ENCODE measurements around the gene IPO13.

The IPO13 gene

DNA sequence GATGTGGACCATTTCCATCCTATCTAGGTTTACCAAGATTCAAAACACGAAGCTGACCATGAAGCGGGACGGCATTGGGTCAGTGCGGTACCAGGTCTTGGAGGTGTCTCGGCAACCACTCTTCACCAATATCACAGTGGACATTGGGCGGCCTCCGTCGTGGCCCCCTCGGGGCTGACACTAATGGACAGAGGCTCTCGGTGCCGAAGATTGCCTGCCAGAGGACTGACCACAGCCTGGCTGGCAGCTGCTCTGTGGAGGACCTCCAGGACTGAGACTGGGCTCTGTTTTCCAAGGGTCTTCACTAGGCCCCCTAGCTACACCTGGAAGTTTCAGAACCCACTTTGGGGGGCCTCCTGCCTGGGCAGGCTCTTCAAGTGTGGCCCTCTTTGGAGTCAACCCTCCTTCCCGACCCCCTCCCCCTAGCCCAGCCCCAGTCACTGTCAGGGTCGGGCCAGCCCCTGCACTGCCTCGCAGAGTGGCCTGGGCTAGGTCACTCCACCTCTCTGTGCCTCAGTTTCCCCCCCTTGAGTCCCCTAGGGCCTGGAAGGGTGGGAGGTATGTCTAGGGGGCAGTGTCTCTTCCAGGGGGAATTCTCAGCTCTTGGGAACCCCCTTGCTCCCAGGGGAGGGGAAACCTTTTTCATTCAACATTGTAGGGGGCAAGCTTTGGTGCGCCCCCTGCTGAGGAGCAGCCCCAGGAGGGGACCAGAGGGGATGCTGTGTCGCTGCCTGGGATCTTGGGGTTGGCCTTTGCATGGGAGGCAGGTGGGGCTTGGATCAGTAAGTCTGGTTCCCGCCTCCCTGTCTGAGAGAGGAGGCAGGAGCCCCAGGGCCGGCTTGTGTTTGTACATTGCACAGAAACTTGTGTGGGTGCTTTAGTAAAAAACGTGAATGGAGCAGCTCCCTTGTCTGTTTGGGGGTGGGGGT, 43.8 kb downstream of the IPO13 start:
- DNase-seq (ENCODE audit: low spot score) = no peak

DNA sequence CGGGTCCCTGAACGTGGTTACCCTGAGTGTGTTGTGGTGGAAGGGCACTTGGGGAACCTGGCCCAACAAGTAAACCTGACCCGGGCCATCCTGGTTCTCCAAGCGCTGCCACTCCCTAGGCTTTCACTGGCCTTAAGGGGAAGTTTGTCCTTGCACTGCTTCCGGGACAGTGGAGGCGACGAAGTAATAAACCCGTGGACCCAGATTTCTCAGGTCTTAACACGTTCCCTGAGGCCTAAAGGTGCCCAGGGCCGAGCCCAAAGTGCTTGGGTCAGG, 44.4 kb downstream of the IPO13 start:
- no peak for DNase-seq (ENCODE audit: low spot score)

GRCh38 chr1:43991476-43992231, 44.9 kb downstream of the IPO13 start, which contains the start of gene CCDC24:
Gene CCDC24, plus strand, starts transcription at chr1:43991599. Its CDS starts 280 bp downstream, at chr1:43991879.
- DNase-seq (ENCODE audit: low spot score) = peak; percentile 88

- no peak for DNase-seq (ENCODE audit: low spot score)
Measured at GRCh38 chr1:43992232-43992995, 45.7 kb downstream of the IPO13 start.

GRCh38 chr1:43993206-43993914, 46.6 kb downstream of the IPO13 start:
- no peak for DNase-seq (ENCODE audit: low spot score)

GRCh38 chr1:43994071-43994470, 47.3 kb downstream of the IPO13 start:
- no peak for DNase-seq (ENCODE audit: low spot score)

DNA sequence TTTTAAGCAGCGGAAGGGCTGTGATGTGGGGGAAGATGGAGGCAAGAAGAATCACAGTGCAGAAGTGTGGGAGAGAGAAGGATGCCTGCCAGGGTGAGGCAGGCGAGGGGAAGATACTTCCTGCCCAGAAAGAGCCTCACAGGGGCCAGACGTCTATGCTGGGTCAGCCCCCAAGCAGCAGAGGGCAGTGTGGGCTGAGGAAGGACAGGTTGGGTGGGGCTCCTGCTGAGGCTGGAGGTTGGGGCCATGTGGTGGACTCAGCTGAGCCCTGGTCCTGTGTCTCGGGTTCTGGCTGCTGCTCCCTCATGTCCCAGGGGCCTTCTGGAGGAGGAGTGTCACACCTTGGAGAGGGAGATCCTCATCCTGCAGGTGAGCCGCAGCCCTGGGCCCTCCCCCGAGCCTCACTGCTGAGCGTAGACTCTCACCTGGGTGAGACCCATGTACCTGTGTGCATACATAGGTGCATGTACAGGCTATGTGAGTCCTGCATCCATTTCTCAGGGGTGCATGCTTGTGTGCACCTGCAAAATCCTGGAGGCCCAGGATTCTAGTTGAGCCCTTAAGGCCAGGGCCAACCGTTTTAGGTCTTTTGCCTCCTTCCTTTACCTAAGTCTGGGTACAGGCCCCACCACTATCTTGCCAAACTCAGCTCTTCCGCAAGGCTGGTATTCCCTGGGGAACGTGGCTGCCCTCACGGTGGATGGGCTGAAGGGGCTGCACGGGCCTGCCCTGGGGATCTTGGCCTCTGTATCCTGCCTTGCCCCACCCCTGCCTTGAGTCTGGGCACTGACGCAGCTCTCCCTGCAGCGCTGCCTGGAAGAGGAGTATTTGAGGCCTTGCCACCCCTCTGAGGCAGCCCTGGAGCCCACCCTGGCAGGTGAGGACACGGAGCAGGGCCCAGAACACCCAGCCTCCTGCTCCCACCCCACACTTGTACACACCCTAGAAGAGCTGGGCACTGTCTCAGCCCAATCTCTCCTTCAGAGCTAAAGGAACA, 48.3 kb downstream of the IPO13 start:
- DNase-seq (ENCODE audit: low spot score) = peak; percentile 44

GRCh38 chr1:43995984-43996732, 49.4 kb downstream of the IPO13 start:
- DNase-seq (ENCODE audit: low spot score) = no peak

GRCh38 chr1:43996733-43997115, 50.0 kb downstream of the IPO13 start:
- no peak for DNase-seq (ENCODE audit: low spot score)

GRCh38 chr1:43997295-43997999, 50.7 kb downstream of the IPO13 start:
- no peak for DNase-seq (ENCODE audit: low spot score)

DNA sequence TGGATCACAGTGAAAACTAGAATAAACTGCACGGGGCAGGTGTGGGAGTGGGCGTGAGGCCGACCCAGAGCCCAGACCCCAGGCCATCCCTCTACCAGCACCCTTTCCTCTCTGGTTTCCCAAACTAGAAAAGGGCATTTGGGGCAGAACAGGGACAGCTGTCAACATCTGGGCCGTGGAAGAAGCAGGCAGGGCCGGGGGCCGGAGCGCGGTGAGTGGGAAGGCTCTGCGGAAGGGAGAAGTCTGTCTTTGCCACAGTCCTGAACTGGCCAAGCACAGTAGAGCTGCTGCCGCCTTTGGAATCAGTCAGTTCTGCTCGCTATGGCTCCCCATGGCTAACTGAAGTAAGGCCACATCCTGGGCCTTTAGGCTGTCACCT, 51.2 kb downstream of the IPO13 start:
- no peak for DNase-seq (ENCODE audit: low spot score)

DNA sequence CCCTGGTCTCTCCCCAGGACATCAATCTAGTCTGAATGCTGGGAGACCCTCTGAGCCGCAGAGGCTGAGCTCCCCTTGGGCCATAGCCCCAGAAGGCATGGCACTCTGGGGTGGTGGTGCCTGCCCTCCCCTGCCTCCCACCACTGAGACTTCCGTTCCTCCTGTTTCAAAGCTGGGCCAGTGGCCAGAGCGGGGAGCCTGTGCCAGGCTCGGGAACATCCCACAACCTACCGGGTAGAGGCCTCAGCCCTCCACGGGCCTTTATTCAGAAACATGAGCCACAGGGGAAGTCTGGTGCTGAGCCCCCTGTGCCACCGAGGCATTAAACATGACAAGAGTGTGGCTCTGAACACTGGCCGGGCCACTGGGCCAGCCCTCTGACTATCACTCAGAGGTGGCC, 52.7 kb downstream of the IPO13 start:
- DNase-seq (ENCODE audit: low spot score) = no peak

GRCh38 chr1:44000122-44000665, 53.4 kb downstream of the IPO13 start:
- no peak for DNase-seq (ENCODE audit: low spot score)

DNA sequence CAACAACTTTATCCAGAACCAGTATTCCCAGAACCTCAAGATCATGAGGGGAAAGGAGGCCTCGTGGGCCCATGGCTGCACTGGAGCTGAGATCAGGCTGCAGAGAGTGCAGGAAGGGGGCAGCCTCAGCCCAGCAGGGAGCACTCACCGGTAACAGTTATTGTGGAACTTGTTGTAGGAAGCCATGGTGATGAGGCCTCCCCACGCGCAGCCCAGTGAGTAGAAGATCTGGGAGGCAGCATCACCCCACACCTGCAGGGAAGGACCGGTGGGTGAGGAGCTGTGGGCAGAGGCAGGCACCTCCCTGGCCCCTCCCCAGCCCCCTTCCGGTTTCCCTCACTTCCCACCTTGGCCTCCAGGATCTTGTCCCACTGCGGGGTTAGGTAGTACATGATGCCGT, 55.4 kb downstream of the IPO13 start:
- no peak for DNase-seq (ENCODE audit: low spot score)

- no peak for DNase-seq (ENCODE audit: low spot score)
Measured at GRCh38 chr1:44002606-44003157, 55.9 kb downstream of the IPO13 start.

GRCh38 chr1:44008259-44008658, 61.5 kb downstream of the IPO13 start:
- no peak for DNase-seq (ENCODE audit: low spot score)

DNA sequence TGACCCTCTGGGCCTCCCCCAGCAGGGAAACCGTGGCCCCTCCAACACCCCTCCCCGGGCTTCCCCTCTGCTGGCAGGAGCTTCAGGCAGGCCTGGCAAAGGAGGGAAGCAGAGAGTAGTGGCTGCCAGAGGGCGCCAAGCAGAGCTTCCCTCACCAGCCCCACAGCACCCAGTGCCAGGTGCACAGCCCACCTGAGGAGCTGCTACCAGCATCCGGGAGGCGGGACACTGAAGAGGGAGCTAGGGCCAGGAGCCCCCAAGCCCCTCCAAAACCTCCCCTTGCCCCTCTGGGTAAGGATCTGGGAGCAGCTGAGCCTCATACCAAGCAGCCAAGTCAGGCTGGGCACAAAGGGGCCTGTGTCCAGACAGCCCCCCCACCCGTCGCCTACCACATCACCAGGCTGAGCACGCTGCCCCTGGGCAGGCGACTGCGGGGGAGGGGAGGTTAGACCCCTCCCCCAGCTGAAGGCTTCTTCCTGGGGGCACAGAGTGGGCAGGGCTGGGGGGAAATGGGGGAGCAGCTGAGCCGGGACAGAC, 64.3 kb downstream of the IPO13 start:
- no peak for DNase-seq (ENCODE audit: low spot score)

DNA sequence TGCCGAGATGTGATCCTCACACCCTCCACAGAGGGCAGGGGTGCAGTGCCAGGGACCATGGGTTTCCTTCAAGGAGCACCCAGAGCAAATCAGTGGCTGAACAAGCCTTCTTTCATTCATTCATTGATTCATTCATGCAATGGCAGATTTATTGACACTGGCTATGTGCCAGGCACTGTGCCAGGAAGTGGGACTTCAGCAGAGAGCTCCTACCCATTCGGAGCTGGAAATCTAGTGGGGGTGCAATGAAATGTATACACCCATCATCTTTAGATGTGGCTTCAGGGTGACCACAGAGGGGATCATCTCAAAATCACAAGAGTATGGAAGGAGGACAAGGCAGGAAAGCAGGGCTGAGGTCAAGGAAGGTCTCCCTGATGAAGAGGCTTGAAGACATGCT, 65.7 kb downstream of the IPO13 start:
- DNase-seq (ENCODE audit: low spot score) = no peak
